GM21526 (cell line): Measurements from ENCODE around the gene GRWD1.

Experiments used
- ATAC-seq: cut with Tn5 transposase; IDR thresholded peaks from one replicate; pipeline ENCODE4 v1.9.1; 2021; ENCODE audit warnings: moderate library complexity; ENCODE audit not compliant: unreplicated experiment, low FRiP score

The GRWD1 gene

GRCh38 chr19:48421548-48421947 is 24.2 kb upstream of the GRWD1 start:
- ATAC-seq, result no peak

- ATAC-seq, result no peak
Measured at GRCh38 chr19:48424694-48425219, 21.0 kb upstream of the GRWD1 start.

- no peak for ATAC-seq
Measured at GRCh38 chr19:48428670-48429069, 17.1 kb upstream of the GRWD1 start.

- no peak for ATAC-seq
Measured at GRCh38 chr19:48433337-48433736, 12.4 kb upstream of the GRWD1 start.

- ATAC-seq, result no peak
Measured at GRCh38 chr19:48436586-48436985, 9.2 kb upstream of the GRWD1 start.

GRCh38 chr19:48441360-48442050 is 4.3 kb upstream of the GRWD1 start:
- no peak for ATAC-seq

- ATAC-seq, result no peak
Measured at GRCh38 chr19:48442116-48443035, 3.4 kb upstream of the GRWD1 start.

- no peak for ATAC-seq
Measured at GRCh38 chr19:48443256-48443655, 2.5 kb upstream of the GRWD1 start.

GRCh38 chr19:48443731-48444128 is 2.1 kb upstream of the GRWD1 start:
- ATAC-seq, result no peak

GRCh38 chr19:48444129-48444935 is 1.5 kb upstream of the GRWD1 start:
- ATAC-seq, result no peak

GRCh38 chr19:48444936-48445200 is 915 bp upstream of the GRWD1 start:
- ATAC-seq, result no peak

- ATAC-seq, result no peak
Measured at GRCh38 chr19:48445256-48445605, 552 bp upstream of the GRWD1 start.

- ATAC-seq, result no peak
Measured at GRCh38 chr19:48446579-48446978, 796 bp downstream of the GRWD1 start.

- ATAC-seq, result no peak
Measured at GRCh38 chr19:48448563-48448962, 2.8 kb downstream of the GRWD1 start.

GRCh38 chr19:48450441-48450840 is 4.7 kb downstream of the GRWD1 start:
- ATAC-seq, result no peak

GRCh38 chr19:48450863-48451262 is 5.1 kb downstream of the GRWD1 start:
- no peak for ATAC-seq

GRCh38 chr19:48451624-48452023 is 5.8 kb downstream of the GRWD1 start:
- no peak for ATAC-seq

GRCh38 chr19:48452289-48453190 is 6.8 kb downstream of the GRWD1 start:
- no peak for ATAC-seq

- no peak for ATAC-seq
Measured at GRCh38 chr19:48454150-48454730, 8.5 kb downstream of the GRWD1 start.
